ENCODE data around the gene ARHGEF7.

ARHGEF7 gene

GRCh38 chr13:111319998-111320911 lies 205.1 kb downstream of the ARHGEF7 start, which contains the start of gene TEX29:
Gene TEX29 (plus strand): TSS chr13:111320642. CDS start chr13:111320891, 249 bp downstream.
- Histone ChIP-seq H3K9ac (ENCODE audit: insufficient read length, low read depth) (no peak within 1 kb of the TSS), H3K36me3 (ENCODE audit: insufficient read depth, insufficient read length, low read length) (no peaks in the 10 kb centered on the region), H3K27me3 (ENCODE audit: insufficient read depth, insufficient read length) (no peaks in the 10 kb centered on the region), H3K9me3 (ENCODE audit: insufficient read depth, low read length) (no peaks in the 10 kb centered on the region), H3K4me3 (ENCODE audit: insufficient read length, low read depth) (no peak within 1 kb of the TSS), H3K4me1 (ENCODE audit: insufficient read depth, insufficient read length) (peaks cover 2% of the 10 kb centered on the region)
- TF ChIP-seq ZNF274 (IDR thresholded peaks at IDR 0.05; ENCODE audit: low read depth, low read length) (no peak), YY1 (IDR thresholded peaks at IDR 0.05; ENCODE audit: insufficient read depth, insufficient read length) (no peak), SUZ12 (IDR thresholded peaks at IDR 0.05; ENCODE audit: extremely low read depth, insufficient read depth, insufficient read length) (no peak)
- DNase-seq (ENCODE audit: low read depth, low spot score), result no peak

GRCh38 chr13:111322001-111322915 lies 207.1 kb downstream of the ARHGEF7 start:
- DNase-seq (ENCODE audit: low read depth, low spot score), result no peak
- TF ChIP-seq SUZ12 (IDR thresholded peaks at IDR 0.05; ENCODE audit: extremely low read depth, insufficient read depth, insufficient read length) (no peak), YY1 (IDR thresholded peaks at IDR 0.05; ENCODE audit: insufficient read depth, insufficient read length) (no peak), ZNF274 (IDR thresholded peaks at IDR 0.05; ENCODE audit: low read depth, low read length) (no peak)
- Histone ChIP-seq H3K9me3 (ENCODE audit: insufficient read depth, low read length) (no peaks in the 10 kb centered on the region), H3K9ac (ENCODE audit: insufficient read length, low read depth) (no peak overlapping the region), H3K4me1 (ENCODE audit: insufficient read depth, insufficient read length) (peaks cover 2% of the 10 kb centered on the region), H3K4me3 (ENCODE audit: insufficient read length, low read depth) (no peak overlapping the region), H3K27me3 (ENCODE audit: insufficient read depth, insufficient read length) (no peaks in the 10 kb centered on the region), H3K36me3 (ENCODE audit: insufficient read depth, insufficient read length, low read length) (no peaks in the 10 kb centered on the region)

GRCh38 chr13:111322916-111323331 lies 207.8 kb downstream of the ARHGEF7 start:
- Histone ChIP-seq H3K4me3 (ENCODE audit: insufficient read length, low read depth) (no peak overlapping the region), H3K36me3 (ENCODE audit: insufficient read depth, insufficient read length, low read length) (no peaks in the 10 kb centered on the region), H3K9me3 (ENCODE audit: insufficient read depth, low read length) (no peaks in the 10 kb centered on the region), H3K27me3 (ENCODE audit: insufficient read depth, insufficient read length) (no peaks in the 10 kb centered on the region), H3K9ac (ENCODE audit: insufficient read length, low read depth) (no peak overlapping the region), H3K4me1 (ENCODE audit: insufficient read depth, insufficient read length) (peaks cover 2% of the 10 kb centered on the region)
- no peak for DNase-seq (ENCODE audit: low read depth, low spot score)
- TF ChIP-seq YY1 (IDR thresholded peaks at IDR 0.05; ENCODE audit: insufficient read depth, insufficient read length) (no peak), ZNF274 (IDR thresholded peaks at IDR 0.05; ENCODE audit: low read depth, low read length) (no peak), SUZ12 (IDR thresholded peaks at IDR 0.05; ENCODE audit: extremely low read depth, insufficient read depth, insufficient read length) (no peak)

- Histone ChIP-seq H3K27me3 (ENCODE audit: insufficient read depth, insufficient read length) (no peaks in the 10 kb centered on the region), H3K9ac (ENCODE audit: insufficient read length, low read depth) (no peak overlapping the region), H3K9me3 (ENCODE audit: insufficient read depth, low read length) (no peaks in the 10 kb centered on the region), H3K4me3 (ENCODE audit: insufficient read length, low read depth) (no peak overlapping the region), H3K36me3 (ENCODE audit: insufficient read depth, insufficient read length, low read length) (no peaks in the 10 kb centered on the region), H3K4me1 (ENCODE audit: insufficient read depth, insufficient read length) (peaks cover 2% of the 10 kb centered on the region)
- no peak for DNase-seq (ENCODE audit: low read depth, low spot score)
- TF ChIP-seq SUZ12 (IDR thresholded peaks at IDR 0.05; ENCODE audit: extremely low read depth, insufficient read depth, insufficient read length) (no peak), ZNF274 (IDR thresholded peaks at IDR 0.05; ENCODE audit: low read depth, low read length) (no peak), YY1 (IDR thresholded peaks at IDR 0.05; ENCODE audit: insufficient read depth, insufficient read length) (no peak)
Observed at GRCh38 chr13:111323549-111323948, 208.4 kb downstream of the ARHGEF7 start.

GRCh38 chr13:111323950-111324651 lies 209.0 kb downstream of the ARHGEF7 start:
- no peak for TF ChIP-seq YY1 (IDR thresholded peaks at IDR 0.05; ENCODE audit: insufficient read depth, insufficient read length)
- no peak for TF ChIP-seq ZNF274 (IDR thresholded peaks at IDR 0.05; ENCODE audit: low read depth, low read length)
- TF ChIP-seq SUZ12 (IDR thresholded peaks at IDR 0.05; ENCODE audit: extremely low read depth, insufficient read depth, insufficient read length), result no peak
- no peaks in the 10 kb centered on the region for H3K9me3 ChIP-seq (ENCODE audit: insufficient read depth, low read length)
- no peak for DNase-seq (ENCODE audit: low read depth, low spot score)
- H3K36me3 ChIP-seq (ENCODE audit: insufficient read depth, insufficient read length, low read length), result no peaks in the 10 kb centered on the region
- no peaks in the 10 kb centered on the region for H3K27me3 ChIP-seq (ENCODE audit: insufficient read depth, insufficient read length)
- no peak overlapping the region for H3K9ac ChIP-seq (ENCODE audit: insufficient read length, low read depth)
- H3K4me3 ChIP-seq (ENCODE audit: insufficient read length, low read depth), result no peak overlapping the region
- H3K4me1 ChIP-seq (ENCODE audit: insufficient read depth, insufficient read length), result peaks cover 2% of the 10 kb centered on the region

- no peaks in the 10 kb centered on the region for H3K36me3 ChIP-seq (ENCODE audit: insufficient read depth, insufficient read length, low read length)
- H3K27me3 ChIP-seq (ENCODE audit: insufficient read depth, insufficient read length), result no peaks in the 10 kb centered on the region
- no peak overlapping the region for H3K4me3 ChIP-seq (ENCODE audit: insufficient read length, low read depth)
- H3K9me3 ChIP-seq (ENCODE audit: insufficient read depth, low read length), result no peaks in the 10 kb centered on the region
- peaks cover 2% of the 10 kb centered on the region for H3K4me1 ChIP-seq (ENCODE audit: insufficient read depth, insufficient read length)
- no peak overlapping the region for H3K9ac ChIP-seq (ENCODE audit: insufficient read length, low read depth)
- TF ChIP-seq SUZ12 (IDR thresholded peaks at IDR 0.05; ENCODE audit: extremely low read depth, insufficient read depth, insufficient read length), result no peak
- TF ChIP-seq ZNF274 (IDR thresholded peaks at IDR 0.05; ENCODE audit: low read depth, low read length), result no peak
- TF ChIP-seq YY1 (IDR thresholded peaks at IDR 0.05; ENCODE audit: insufficient read depth, insufficient read length), result no peak
- DNase-seq (ENCODE audit: low read depth, low spot score), result no peak
Observed at GRCh38 chr13:111324736-111325135, 209.6 kb downstream of the ARHGEF7 start.
